GM10248 (cell line): ENCODE measurements around the gene WDR45B.

Source experiments
- CTCF ChIA-PET: fragments of 300-600 bp; sonication (Branson Sonifier 250); formaldehyde crosslinking; extraction: SDS; loops from one replicate; lab custom pipeline; 2021; ENCODE audit warnings: antibody characterized with exemption; lab: Yijun Ruan, JAX
- POLR2A ChIA-PET: fragments of 350-650 bp; sonication (Branson Sonifier 250); formaldehyde crosslinking; extraction: SDS; loops from one replicate; lab custom pipeline; 2020; ENCODE audit warnings: antibody characterized with exemption; lab: Yijun Ruan, JAX
- DNase-seq: peaks from one replicate; pipeline ENCODE4 v3.0.0; 2012; ENCODE audit errors: extremely low spot score
- TF ChIP-seq, protein P1 (sequence below): IDR thresholded peaks from 2 replicates; pipeline ENCODE4 v1.5.1; 2012; ENCODE audit warnings: mild to moderate bottlenecking, low read depth; ENCODE audit errors: extremely low read depth, missing control alignments, control extremely low read depth

WDR45B gene

DNA sequence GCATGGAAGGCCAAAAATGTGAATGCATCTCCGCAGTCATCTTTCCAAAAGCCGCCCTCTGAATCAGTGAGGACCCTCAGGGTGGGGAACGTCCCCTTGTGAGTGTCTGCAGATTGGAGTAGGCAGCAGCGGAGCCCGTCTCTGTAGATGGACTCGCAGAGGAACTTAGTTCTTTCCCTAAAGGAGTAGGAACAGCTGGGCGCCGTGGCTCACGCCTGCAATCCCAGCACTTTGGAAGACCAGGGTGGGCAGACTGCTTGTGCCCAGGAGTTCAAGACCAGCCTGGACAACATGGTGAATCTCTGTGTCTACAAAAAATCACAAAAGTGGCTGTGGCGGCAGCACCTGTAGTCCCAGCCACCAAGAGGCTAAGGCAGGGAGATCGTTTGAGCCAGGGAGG, 53.7 kb downstream of the WDR45B start:
- TF ChIP-seq, protein P1, sequence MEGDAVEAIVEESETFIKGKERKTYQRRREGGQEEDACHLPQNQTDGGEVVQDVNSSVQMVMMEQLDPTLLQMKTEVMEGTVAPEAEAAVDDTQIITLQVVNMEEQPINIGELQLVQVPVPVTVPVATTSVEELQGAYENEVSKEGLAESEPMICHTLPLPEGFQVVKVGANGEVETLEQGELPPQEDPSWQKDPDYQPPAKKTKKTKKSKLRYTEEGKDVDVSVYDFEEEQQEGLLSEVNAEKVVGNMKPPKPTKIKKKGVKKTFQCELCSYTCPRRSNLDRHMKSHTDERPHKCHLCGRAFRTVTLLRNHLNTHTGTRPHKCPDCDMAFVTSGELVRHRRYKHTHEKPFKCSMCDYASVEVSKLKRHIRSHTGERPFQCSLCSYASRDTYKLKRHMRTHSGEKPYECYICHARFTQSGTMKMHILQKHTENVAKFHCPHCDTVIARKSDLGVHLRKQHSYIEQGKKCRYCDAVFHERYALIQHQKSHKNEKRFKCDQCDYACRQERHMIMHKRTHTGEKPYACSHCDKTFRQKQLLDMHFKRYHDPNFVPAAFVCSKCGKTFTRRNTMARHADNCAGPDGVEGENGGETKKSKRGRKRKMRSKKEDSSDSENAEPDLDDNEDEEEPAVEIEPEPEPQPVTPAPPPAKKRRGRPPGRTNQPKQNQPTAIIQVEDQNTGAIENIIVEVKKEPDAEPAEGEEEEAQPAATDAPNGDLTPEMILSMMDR, result no peak
- POLR2A ChIA-PET, result no interaction called here
- no peak for DNase-seq
- CTCF ChIA-PET, result no interaction called here

DNA sequence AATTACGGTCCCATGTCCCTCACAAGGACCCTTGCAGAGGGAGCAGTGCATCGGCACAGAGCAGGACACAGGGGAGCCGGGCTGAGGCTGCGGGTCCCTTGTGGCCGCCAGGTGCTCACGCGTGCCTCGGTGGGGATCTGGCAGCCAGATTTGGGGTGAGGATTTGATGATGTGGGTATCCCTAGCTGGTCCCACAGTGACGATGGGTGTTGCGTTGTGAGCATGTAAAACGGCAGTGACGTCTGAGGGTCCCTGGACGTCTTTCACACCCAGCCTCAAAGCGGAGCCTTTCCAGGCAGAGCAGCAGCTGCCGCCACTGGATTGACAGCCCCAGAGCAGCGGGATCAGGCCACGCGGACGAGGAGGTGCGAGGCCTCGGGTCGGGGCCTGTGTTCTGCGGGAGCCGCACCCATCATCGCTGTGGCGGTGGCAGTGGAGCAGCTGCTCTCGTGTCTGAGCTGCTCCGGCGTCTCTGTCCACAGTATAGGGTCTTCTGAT, 54.6 kb downstream of the WDR45B start:
- POLR2A ChIA-PET, result no interaction called here
- TF ChIP-seq, protein P1, result no peak
- CTCF ChIA-PET, result no interaction called here
- DNase-seq, result no peak

DNA sequence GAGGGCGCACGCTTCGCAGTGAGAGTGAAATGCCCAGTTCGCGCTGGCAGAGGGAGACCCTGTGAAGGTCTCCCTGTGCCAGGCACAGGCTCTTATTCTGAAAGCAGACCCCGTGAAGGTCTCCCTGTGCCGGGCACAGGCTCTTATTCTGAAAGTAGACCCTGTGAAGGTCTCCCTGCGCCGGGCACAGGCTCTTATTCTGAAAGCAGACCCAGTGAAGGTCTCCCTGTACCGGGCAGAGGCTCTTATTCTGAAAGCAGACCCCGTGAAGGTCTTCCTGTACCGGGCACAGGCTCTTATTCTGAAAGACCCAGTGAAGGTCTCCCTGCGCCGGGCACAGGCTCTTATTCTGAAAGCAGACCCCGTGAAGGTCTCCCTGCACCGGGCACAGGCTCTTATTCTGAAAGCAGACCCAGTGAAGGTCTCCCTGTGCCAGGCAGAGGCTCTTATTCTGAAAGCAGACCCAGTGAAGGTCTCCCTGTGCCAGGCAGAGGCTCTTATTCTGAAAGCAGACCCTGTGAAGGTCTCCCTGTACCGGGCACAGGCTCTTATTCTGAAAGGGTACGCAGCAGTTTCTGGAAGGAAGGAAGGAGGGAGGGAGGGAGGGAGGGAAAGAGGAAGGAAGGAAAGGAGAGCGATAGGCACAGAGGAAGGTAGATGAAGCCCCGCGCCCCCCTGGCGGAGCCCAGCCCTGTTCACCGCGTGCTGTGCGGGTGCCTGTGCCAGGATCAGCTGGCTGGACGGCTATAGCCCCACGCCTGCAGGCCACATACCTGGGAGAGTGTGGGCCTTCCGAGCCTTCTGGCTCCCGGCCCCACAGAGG, 55.3 kb downstream of the WDR45B start:
- TF ChIP-seq, protein P1, result no peak
- ChIA-PET CTCF (no interaction called here), POLR2A (no interaction called here)
- DNase-seq, result no peak

DNA sequence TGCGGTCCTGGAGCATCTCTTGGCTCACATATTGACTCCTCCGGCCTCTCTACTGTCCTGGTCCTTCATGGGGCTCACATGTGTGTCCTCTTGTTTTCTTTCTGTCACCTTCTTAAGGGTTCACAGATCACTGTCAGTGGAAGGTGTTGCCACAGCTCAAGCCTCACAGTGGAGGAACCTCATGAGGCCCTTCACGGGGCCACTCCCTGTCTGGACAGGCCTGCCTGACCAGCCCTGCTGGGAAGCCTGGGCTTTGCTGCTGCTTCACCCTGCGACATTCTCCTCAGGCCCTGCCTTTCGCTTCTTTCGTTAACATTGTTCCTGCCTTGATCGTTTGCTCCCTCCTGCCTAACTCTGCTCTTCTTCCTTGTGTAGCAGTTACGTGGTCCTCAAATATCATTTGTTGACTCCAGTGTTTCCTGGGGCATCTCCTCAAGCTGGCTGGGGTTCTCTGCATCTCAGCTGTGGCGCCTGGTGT, 55.9 kb downstream of the WDR45B start:
- TF ChIP-seq, protein P1, result no peak
- no peak for DNase-seq
- ChIA-PET CTCF (interaction anchor here (1.3 kb wide), 1 partner anchor 11 kb away, joined by 3 read pairs; no protein-coding TSS in a partner anchor), POLR2A (no interaction called here)

DNA sequence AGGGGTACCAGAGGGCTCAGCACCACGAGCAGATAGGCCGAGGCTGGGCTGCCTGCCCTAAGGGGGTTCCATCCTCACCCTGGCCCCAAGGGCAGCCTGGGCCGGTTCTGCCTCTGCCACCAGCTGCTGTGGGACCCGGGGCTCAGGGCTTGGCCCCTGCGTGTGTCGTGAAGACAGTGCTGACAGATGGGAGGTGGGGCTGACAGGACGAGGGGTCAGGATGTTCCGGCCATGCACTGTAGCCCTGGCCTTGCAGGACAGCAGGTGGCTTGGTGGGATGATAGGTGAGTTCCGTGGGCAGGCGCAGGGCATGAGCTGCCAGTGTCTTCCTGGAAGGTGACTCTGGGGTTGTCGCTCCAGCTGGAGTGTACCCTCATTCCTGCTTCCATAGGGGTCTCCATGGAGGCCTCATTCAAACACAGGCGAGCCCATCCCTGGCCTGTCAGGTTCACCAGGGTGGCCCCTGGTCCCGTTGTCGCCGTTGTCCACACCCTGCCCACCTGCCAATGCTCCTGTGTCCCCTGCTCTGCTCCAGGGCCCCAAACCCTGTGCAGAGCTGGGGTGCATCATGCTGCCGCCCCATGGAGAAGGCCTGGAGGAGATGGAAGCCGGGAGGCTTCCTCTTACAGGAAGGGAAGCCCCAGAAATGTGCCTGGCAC, 57.2 kb downstream of the WDR45B start:
- CTCF ChIA-PET, result interaction anchor here (1.3 kb wide), 1 partner anchor 13 kb away, joined by 3 read pairs; no protein-coding TSS in a partner anchor
- TF ChIP-seq, protein P1, result no peak
- POLR2A ChIA-PET, result no interaction called here
- no peak for DNase-seq

DNA sequence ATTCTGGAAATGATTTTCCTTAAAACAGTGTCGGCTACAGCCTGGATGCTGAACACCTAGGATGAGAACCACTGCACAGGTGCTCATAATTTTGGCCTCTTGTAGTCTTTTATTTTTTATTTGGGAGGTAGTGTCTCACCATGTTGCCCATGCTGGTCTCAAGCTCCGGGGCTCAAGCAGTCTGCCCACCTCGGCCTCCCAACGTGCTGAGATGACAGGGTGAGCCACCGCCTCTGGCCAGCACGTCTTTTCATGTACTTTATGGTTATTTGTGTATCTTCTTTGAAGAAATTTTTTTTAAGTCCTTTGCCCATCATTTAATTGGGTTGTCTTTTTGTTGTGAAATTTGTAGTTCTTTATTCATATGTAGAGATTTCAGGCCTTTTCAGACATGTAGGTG, 58.0 kb downstream of the WDR45B start:
- no peak for DNase-seq
- ChIA-PET CTCF (no interaction called here), POLR2A (no interaction called here)
- TF ChIP-seq, protein P1, result no peak
